GM19328 (cell line): Measurements from ENCODE around the gene PTP4A2.

ENCODE experiments used
- ATAC-seq: cut with Tn5 transposase; IDR thresholded peaks from one replicate; pipeline ENCODE4 v1.9.1; 2021; ENCODE audit warnings: mild to moderate bottlenecking, moderate library complexity; ENCODE audit not compliant: unreplicated experiment

Gene PTP4A2

GRCh38 chr1:31891280-31891679 lies 46.9 kb downstream of the PTP4A2 start:
- no peak for ATAC-seq

GRCh38 chr1:31888291-31888690 lies 49.9 kb downstream of the PTP4A2 start:
- no peak for ATAC-seq

GRCh38 chr1:31886866-31887265 lies 51.3 kb downstream of the PTP4A2 start:
- no peak for ATAC-seq

- no peak for ATAC-seq
These were observed 52.3 kb downstream of the PTP4A2 start for GRCh38 chr1:31885851-31886250.

- no peak for ATAC-seq
These were observed 54.7 kb downstream of the PTP4A2 start for GRCh38 chr1:31883357-31883942.

- ATAC-seq: no peak
These were observed 56.5 kb downstream of the PTP4A2 start for GRCh38 chr1:31881688-31882000.

GRCh38 chr1:31880957-31881687 lies 57.0 kb downstream of the PTP4A2 start:
- no peak for ATAC-seq

- ATAC-seq: no peak
These were observed 58.1 kb downstream of the PTP4A2 start for GRCh38 chr1:31879981-31880608.

GRCh38 chr1:31878058-31878457 lies 60.1 kb downstream of the PTP4A2 start:
- ATAC-seq: no peak

- ATAC-seq: no peak
These were observed 60.6 kb downstream of the PTP4A2 start for GRCh38 chr1:31877544-31877943.

- ATAC-seq: no peak
These were observed 62.4 kb downstream of the PTP4A2 start for GRCh38 chr1:31875636-31876236.

GRCh38 chr1:31874942-31875341 lies 63.2 kb downstream of the PTP4A2 start:
- ATAC-seq: no peak

- ATAC-seq: no peak
These were observed 65.2 kb downstream of the PTP4A2 start for GRCh38 chr1:31872658-31873636.

GRCh38 chr1:31871703-31872102 lies 66.5 kb downstream of the PTP4A2 start:
- ATAC-seq: no peak

- no peak for ATAC-seq
These were observed 68.0 kb downstream of the PTP4A2 start for GRCh38 chr1:31870086-31870736.

GRCh38 chr1:31869449-31869848 lies 68.7 kb downstream of the PTP4A2 start:
- ATAC-seq: no peak

GRCh38 chr1:31868862-31869261 lies 69.3 kb downstream of the PTP4A2 start:
- no peak for ATAC-seq

- ATAC-seq: no peak
These were observed 70.6 kb downstream of the PTP4A2 start for GRCh38 chr1:31867546-31867945.

- no peak for ATAC-seq
These were observed 71.6 kb downstream of the PTP4A2 start for GRCh38 chr1:31866450-31867032.
